HG02852 (cell line): ENCODE data around the gene ABHD8.
A peak's percentile ranks its signal among the peaks of the same experiment; 100 is the strongest.

Source experiments
- ATAC-seq: cut with Tn5 transposase; IDR thresholded peaks from one replicate; pipeline ENCODE4 v1.9.1; 2021; ENCODE audit warnings: mild to moderate bottlenecking, moderate library complexity; ENCODE audit not compliant: unreplicated experiment

The ABHD8 gene, protein sequence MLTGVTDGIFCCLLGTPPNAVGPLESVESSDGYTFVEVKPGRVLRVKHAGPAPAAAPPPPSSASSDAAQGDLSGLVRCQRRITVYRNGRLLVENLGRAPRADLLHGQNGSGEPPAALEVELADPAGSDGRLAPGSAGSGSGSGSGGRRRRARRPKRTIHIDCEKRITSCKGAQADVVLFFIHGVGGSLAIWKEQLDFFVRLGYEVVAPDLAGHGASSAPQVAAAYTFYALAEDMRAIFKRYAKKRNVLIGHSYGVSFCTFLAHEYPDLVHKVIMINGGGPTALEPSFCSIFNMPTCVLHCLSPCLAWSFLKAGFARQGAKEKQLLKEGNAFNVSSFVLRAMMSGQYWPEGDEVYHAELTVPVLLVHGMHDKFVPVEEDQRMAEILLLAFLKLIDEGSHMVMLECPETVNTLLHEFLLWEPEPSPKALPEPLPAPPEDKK

DNA sequence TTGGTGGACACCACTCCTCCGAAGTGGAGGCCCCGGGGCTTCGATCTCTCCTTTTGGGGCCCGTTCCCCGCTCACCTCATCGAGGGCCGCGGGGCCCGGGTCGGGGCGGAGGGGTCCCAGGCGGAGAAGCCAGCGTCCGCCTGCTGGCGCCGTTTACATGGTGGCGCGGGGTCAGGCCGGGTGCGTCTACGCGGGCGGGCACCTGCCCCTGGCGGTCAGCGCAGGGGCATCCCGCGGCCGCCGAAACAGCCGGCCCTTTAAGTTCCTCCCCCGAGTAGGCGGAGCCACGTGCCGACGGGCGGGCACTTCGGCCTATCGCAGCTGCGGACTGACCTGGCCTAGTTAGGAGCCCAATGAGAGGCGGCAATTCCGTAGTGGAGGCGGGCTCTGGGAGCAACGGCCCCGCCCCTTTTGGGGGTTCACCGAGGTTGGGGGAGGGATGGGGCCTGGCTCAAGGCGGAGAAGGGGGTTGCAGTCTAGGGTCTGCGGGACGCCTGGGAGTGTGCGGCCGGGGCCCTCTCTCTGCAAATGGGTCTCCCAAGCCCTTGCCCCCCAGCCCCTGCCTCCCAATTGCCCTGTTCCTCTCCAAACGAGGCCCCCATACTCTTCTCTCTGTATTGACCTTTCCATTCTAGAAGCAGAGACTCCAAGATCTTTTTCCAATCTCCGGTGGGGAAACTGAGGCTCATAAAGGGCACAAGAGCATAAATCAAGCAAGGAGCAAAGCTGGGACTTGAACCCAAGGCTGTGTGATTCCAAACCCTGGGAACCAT lies at the start of gene ABHD8:
ABHD8 (minus strand) TSS at position 259 of the 773 bp plus-strand sequence. CDS start 1,809 bp downstream, outside the sequence.
- peak; percentile 64 for ATAC-seq

DNA sequence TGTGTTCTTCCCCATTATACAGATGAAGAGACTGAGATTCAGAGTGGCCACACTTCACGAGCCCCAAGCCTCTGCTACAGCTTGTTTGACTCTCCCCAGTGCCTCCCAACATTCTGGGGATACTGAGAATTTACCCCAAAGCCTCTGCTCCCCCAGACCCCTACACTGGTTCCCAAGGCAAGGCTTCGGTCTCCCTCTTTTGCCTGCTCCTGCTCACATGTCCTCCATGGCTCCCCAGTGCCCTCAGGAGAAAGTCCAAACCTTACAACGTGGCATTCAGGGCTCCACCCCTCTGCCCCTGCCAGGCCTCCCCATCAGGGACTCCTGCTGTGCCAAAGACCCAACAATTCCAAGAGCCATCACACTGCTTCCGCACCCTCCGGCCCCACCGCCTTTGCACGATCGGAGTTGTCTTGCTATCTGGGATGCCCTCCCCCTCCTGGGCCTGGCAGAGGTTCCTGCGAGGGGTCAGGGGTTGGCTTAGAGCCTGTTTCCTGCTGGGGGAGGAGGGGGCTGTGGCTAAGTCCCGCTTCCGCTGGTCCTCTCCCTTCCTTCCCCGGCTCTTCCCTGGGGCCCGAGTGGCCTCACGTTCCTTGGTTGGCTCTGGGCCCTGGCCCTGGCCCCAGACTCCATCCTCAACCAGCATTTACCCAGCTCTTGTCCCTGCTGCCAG lies 49.5 kb upstream of the ABHD8 start:
- ATAC-seq, result no peak

DNA sequence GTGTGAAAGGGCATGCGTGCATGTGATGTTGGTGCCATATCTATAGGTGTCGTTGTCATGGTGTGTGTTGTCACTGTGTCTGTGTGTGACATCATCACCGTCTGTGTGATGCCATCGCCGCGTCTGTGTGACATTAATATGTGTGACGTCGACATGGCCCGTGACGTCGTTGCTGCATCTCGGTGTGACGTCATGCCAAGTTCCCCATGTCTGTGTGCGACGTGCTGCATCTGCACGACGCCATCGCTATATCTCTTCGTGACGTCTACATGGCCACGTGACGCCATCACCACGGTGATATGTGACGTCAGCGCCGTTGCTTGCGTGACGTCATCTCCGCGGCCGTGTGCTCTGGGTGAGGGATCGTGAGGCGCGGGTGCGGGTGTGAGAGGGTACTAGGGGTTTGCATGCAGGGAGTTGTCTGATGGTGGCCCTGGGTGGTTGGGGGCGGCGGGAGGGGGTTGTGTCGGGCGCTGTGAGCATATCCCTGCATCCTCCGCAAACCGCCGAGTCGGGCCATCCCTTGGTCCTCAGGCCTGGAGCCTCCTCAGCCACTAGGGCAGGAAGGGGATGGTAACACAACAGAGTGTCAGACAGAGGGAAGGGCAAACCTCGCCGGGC lies 48.7 kb upstream of the ABHD8 start:
- ATAC-seq, result no peak

DNA sequence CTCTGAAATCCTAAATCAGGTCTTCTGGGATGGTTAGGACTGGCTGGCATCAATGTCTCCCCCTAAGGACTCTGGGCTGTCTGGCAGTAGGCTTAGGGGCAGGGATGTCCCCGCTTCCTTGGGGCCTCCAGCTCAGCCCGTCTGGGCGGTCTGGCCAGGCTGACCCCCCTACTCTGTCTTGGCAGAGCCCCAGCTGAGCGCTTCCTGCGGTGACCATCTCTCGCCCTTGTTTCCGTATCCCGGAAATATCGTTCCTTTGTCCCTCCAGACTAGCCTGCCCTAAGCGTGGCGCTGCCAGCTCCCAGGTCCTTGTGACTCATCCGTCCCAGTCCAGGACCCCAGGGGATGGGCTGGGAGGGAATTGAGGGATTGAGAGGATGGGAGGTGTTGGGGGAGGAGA lies 45.5 kb upstream of the ABHD8 start:
- ATAC-seq, result no peak

DNA sequence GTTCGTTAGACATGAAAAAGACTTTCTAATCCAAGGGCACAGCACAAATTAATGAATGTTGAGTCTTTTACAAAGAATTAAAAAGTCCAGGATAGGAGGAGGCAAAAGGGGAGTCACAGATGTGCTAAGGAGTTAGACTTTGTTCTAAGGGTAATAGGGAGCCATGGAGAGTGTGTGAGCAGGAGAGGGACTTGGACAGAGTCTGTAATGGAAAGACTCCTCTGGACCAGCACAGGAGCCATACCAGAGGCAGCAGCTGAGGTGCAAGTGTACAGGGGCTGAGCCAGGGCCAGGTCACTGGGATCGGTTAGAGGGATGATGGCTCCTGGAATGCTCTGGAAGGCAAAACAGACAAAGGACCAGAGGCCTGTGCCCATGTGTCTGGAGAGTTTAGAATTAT lies 44.7 kb upstream of the ABHD8 start:
- ATAC-seq, result no peak

DNA sequence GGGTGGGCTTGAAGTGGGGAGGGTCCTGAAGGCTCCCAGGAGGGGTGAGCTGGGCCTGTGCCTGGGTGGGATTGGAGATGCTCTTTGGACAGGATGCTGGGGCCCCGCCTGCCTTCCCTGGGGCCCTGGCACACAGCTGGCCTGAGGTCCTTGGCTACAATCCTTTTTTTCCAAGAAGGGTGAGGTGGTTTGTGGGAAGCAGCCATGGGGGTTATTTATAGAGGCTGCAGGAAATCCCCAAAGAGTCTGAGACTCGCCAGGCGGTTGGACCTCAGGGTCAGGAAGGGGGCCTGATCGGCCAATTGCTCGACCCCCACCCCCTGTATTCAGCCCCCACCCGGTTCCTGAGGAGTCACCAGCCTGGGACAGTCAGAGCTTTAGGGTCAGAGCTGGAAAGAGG lies 44.1 kb upstream of the ABHD8 start:
- no peak for ATAC-seq

DNA sequence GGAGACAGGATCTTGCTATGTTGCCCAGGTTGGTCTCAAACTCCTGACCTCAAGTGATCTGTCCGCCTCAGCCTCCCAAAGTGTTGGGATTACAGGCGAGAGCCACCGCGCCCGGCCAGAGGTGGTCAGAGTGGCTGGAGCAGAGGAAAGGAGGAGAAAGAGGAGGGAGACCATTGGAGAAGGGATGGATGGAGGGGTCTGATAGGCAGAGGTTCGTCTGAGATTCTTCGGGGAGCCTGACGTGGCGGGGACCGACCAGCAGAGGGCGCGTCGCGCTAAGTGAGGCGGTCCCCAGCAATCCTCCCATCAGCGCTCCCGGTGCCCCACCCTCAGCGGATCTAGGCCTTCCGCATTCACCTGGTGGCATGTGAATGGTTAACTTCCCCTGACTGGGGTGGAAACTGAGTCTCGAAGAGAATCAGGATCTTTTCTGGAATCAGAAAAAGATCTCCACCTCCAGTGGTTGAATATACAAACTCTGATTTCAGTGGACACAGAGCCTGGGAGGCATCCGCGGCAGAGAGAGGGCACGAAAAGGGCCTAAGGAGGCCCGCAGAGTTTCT lies 43.0 kb upstream of the ABHD8 start:
- ATAC-seq, result peak; percentile 55

DNA sequence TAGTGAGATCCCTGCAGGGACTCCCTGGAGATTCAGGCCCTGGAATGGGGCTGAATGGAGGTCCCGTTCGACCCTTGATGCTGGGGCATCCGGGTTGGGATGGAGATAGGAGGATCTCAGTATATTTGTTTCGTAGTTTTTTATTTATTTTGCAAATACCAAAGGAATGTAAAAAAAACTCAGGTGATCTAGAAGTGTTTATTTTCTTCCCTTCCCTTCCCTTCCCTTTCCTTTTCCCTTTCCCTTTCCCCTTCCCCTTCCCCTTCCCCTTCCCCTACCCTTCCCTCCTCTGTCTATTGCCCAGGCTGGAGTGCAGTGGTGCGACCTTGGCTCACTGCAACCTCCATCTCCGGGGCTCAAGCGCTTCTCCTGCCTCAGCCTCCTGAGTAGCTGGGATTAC lies 38.6 kb upstream of the ABHD8 start:
- no peak for ATAC-seq

DNA sequence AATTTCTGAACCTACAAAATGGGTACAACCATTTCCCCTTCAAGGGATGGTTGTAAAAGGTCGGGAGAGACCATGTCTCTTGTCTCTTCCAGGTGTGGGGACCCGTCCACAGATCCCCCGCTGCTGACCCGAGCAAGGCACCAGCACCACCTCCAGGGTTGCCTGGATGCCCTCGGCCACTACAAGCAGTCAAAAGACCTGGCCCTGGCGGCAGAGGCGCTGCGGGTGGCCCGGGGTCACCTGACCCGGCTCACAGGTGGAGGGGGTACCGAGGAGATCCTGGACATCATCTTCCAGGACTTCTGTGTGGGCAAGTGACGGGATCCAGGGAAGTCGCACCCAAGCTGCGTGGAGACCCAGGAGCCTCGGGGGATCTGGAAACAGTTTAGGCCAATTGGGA lies 38.2 kb upstream of the ABHD8 start:
- ATAC-seq, result no peak

DNA sequence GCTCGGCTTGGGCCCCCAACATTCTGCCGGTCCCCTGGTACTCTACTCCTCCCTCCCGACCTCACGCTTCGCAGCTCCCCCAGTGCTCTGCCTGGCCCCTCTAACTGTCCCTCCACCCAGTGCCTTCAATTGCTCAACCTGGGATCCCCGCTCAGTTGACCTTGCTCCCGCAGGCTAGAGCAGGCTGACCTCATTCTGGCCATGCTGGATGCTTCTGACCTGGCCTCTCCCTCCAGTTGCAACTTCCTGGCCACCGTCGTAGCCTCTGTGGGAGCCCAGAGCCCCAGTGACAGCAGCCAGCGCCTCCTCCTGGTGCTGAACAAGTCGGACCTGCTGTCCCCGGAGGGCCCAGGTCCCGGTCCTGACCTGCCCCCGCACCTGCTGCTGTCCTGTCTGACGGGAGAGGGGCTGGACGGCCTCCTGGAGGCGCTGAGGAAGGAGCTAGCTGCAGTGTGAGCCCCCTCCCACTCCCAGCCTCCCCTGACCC lies 37.7 kb upstream of the ABHD8 start:
- ATAC-seq, result no peak

DNA sequence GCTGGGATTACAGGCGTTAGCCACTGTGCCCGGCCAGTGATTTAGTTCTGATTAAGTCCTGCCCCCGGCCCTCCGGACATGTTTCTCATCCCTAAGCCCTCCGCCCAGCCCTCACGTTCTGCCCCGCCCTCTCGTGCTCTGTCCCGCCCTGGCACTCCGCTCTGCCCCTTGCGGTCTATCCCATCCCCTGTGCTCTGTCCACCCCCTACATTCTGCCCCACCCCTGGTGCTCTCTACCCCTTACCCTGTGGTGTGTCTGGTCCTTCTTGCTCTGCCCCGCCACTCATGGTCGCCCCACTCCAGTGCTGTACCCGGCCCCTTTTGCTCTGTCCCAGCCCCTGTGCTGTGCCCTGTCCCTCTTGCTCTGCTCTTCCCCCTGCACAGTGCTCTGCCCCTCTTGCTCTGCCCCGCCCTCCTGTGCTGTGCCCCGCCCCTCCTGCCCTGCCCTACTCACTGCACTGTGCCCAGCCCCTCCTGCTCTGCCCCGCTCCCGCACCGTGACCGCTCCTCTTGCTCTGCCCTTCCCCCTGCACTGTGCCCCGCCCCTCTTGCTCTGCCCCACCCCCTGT lies 37.2 kb upstream of the ABHD8 start:
- no peak for ATAC-seq

DNA sequence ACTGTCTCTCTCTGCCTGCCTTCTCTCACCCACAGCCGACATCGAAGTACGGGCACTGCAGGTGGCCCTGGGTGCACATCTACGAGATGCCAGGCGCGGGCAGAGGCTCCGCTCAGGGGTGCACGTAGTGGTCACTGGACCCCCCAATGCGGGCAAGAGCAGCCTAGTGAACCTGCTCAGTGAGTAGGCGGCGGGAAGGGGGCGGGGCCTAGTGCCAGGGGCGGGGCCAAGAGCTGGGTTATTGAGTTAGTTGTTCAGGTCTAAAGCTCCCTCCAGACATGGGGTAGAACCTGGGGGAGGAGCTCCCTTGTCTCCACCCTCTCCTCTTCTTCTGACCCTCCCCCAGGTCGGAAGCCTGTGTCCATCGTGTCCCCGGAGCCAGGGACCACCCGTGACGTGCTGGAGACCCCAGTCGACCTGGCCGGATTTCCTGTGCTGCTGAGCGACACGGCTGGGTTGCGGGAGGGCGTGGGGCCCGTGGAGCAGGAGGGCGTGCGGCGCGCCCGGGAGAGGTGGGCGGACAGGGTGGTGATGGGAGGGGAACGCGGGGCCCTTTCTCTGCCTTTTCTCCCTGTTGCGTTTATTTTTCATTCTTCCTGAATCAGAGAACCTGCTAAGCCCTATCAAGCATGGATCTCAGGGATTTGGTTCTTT lies 36.0 kb upstream of the ABHD8 start:
- no peak for ATAC-seq

DNA sequence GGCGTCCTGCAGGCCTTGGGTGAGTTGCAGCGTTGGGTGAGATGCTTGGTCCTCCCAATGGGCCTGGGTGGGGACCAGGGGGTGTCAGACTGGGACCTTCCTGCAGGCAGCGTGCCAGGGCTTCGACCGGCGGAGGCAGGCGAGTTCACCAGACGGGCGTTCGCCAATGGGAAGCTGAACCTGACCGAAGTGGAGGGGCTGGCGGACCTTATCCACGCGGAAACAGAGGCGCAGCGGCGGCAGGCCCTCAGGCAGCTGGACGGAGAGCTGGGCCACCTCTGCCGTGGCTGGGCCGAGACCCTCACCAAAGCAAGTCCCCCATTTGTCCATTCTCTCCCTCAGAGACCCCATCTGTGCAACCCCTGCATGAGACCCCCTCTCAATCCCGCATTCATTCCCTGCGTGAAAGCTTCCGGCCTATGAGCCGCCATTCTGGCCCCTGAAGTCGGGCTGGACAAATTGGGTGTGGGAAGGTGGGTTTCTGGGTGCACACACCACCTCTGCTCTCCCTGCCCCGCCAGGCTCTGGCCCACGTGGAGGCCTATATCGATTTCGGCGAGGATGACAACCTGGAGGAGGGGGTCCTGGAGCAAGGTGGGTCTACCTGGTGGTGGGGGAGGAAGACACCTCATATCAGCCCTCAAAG lies 35.3 kb upstream of the ABHD8 start:
- no peak for ATAC-seq

DNA sequence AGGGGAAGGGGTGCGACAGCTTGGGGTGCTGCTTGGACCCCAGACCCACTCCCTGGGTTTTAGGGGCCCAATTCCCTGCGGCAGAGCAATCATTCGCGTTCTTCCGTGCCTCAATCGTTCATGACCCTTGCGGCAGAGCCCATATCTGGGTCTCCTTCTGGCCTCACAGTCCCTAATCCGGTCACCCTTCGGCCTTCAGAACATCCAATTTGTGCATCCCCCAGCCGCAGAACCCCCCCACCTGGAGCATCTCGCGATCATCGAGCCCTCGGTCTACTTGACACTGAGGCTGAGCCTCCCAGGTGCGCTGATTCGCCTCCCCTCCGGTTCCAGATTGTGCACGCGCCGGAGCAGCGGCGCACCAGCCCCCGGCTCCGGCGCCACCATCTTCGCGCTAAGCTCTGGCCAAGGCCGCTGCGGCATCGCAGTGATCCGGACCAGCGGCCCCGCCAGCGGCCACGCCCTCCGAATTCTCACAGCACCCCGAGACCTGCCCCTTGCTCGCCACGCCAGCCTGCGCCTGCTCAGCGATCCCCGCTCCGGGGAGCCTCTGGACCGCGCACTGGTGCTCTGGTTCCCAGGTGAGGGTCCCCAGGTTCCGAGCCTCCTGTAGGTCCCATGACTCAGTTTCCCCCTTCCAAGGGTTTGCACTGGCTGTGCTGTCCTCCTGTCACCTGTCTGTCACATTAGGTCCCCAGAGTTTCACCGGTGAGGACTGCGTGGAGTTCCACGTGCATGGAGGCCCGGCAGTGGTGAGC lies 34.6 kb upstream of the ABHD8 start:
- no peak for ATAC-seq

DNA sequence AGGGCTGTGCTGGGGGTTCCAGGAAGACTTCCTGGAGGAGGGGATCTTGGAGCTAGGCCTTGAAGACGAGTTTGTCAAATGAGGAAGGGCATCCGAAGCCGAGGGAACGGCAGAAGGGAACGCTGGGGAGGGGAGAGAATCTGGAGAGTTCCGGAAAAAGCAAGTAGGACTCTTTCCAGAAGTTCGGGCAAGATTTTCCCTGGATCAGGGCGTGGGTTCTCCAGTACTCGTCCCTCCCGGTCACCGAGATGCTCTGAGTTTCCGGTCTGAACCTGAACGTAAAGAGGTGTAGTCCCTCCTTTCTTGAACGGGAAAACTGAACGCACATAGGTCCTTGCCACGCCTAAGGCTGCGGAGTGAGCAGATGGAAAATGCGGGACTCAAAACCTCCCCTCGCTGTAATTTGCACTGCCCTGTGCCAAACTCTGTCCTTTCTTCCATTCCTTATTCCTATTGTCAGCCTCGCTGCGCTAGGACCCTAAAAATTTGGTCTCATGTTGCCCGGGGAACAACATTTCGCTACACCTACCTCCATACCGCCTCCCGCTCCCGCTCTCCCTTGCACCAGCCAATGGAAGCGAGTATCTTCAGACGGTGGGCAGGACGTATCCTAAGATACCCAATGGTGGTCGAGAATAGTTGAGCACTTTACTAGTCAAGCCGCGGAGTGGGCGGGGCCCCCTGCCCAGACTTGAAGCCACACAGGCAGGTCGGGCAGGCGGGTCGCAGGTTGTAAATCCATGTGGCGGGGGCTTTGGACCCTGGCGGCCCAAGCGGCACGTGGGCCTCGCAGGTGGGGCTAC lies 33.8 kb upstream of the ABHD8 start, which contains the start of gene GTPBP3:
GTPBP3 (plus strand) TSS at position 682 of the 803 bp plus-strand sequence; CDS start at position 741, 59 bp downstream.
- peak; percentile 76 for ATAC-seq

DNA sequence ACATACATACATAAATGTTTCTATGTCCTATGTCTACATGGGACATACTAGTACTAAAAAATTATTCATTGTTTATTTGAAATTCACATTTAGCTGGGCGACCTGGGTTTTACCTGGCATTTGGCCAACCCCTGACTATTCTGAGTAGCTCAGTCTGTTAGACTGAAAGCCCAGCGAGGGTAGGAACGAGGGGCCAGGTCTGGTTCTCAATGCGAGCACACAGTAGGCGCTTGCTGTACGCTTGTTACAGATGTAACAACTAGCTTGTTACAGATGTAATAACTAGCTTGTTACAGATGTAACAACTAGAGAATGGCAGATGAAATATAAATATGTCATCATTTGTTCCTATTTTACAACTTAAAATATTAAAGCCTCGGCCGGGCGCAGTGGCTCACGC lies 32.4 kb upstream of the ABHD8 start:
- ATAC-seq, result no peak
